ENCODE results near the gene PPAT.
"Not testable (repeated sequence)": the region's sequence is repeated elsewhere in the genome, so short reads cannot be mapped to it uniquely, and the experiment has no call there.

Gene PPAT

GRCh38 chr4:56371426-56372220, 63.8 kb downstream of the PPAT start:
- H3K4me2 ChIP-seq (ENCODE audit: low read depth, low read length, poor library complexity, severe bottlenecking): no peak overlapping the region
- H2AFZ ChIP-seq (ENCODE audit: low read depth, low read length, severe bottlenecking): no peak overlapping the region
- no peaks in the 10 kb centered on the region for H3K9me2 ChIP-seq (replicated peaks; ENCODE audit: insufficient read depth, low read length)
- H3K4me3 ChIP-seq (ENCODE audit: insufficient read depth, low read length, poor library complexity, severe bottlenecking): no peak overlapping the region
- no peaks in the 10 kb centered on the region for H3K79me2 ChIP-seq (ENCODE audit: insufficient read depth, low read length)
- no peaks in the 10 kb centered on the region for H4K20me1 ChIP-seq (ENCODE audit: low read depth, low read length)
- no peak for TF ChIP-seq EZH2phosphoT487 (conservative IDR thresholded peaks at IDR 0.05; ENCODE audit: low read length)
- no peak overlapping the region for H3K9ac ChIP-seq (ENCODE audit: low read length)
- H3K36me3 ChIP-seq (ENCODE audit: low read length): no peaks in the 10 kb centered on the region
- H3K27ac ChIP-seq (ENCODE audit: low read depth, low read length): no peak overlapping the region
- H3K27me3 ChIP-seq (ENCODE audit: low read length): no peaks in the 10 kb centered on the region
- H3K9me3 ChIP-seq (ENCODE audit: insufficient read depth, low read length): no peaks in the 10 kb centered on the region
- no peaks in the 10 kb centered on the region for H3F3A ChIP-seq (ENCODE audit: insufficient read depth)

DNA sequence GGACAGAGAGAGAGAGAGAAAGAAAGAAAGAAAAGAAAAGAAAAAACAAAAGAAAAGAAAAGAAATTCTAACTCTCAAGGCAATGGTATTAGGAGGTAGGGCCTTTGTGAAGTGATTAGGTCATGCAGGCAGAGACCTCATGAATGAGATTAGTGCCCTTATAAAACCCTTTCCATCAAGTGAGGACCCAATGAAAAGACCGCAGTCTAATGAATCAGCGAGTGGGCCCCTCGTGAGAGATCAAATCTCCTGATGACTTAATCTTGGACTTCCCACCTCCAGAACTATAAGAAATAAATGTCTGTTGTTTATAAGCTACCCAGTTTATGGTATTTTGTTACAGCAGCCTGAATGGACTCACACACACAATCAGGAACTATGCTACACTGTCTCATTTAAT, 65.0 kb downstream of the PPAT start:
- Histone ChIP-seq H3K4me3 (ENCODE audit: insufficient read depth, low read length, poor library complexity, severe bottlenecking) (no peak overlapping the region), H3K9me3 (ENCODE audit: insufficient read depth, low read length) (no peaks in the 10 kb centered on the region), H3K27ac (ENCODE audit: low read depth, low read length) (no peak overlapping the region), H3K36me3 (ENCODE audit: low read length) (no peaks in the 10 kb centered on the region), H3K79me2 (ENCODE audit: insufficient read depth, low read length) (no peaks in the 10 kb centered on the region), H3K4me2 (ENCODE audit: low read depth, low read length, poor library complexity, severe bottlenecking) (no peak overlapping the region), H3F3A (ENCODE audit: insufficient read depth) (no peaks in the 10 kb centered on the region), H3K9me2 (replicated peaks; ENCODE audit: insufficient read depth, low read length) (no peaks in the 10 kb centered on the region), H3K27me3 (ENCODE audit: low read length) (no peaks in the 10 kb centered on the region), H2AFZ (ENCODE audit: low read depth, low read length, severe bottlenecking) (no peak overlapping the region), H4K20me1 (ENCODE audit: low read depth, low read length) (no peaks in the 10 kb centered on the region), H3K9ac (ENCODE audit: low read length) (no peak overlapping the region)
- TF ChIP-seq CTCF (IDR thresholded peaks at IDR 0.05; ENCODE audit: insufficient read depth, low read length, poor library complexity, severe bottlenecking) (no peak), EZH2phosphoT487 (conservative IDR thresholded peaks at IDR 0.05; ENCODE audit: low read length) (no peak)

- not testable (repeated sequence) for H3K9me2 ChIP-seq (replicated peaks; ENCODE audit: insufficient read depth, low read length); H3K9me3 ChIP-seq (ENCODE audit: insufficient read depth, low read length); H3K79me2 ChIP-seq (ENCODE audit: insufficient read depth, low read length); H3F3A ChIP-seq (ENCODE audit: insufficient read depth); H3K9ac ChIP-seq (ENCODE audit: low read length); H3K36me3 ChIP-seq (ENCODE audit: low read length); H4K20me1 ChIP-seq (ENCODE audit: low read depth, low read length); H3K27ac ChIP-seq (ENCODE audit: low read depth, low read length); H3K27me3 ChIP-seq (ENCODE audit: low read length); H2AFZ ChIP-seq (ENCODE audit: low read depth, low read length, severe bottlenecking); H3K4me2 ChIP-seq (ENCODE audit: low read depth, low read length, poor library complexity, severe bottlenecking); H3K4me3 ChIP-seq (ENCODE audit: insufficient read depth, low read length, poor library complexity, severe bottlenecking)
Observed at GRCh38 chr4:56362981-56363380, 72.4 kb downstream of the PPAT start.

- no peaks in the 10 kb centered on the region for H4K20me1 ChIP-seq (ENCODE audit: low read depth, low read length)
- H3F3A ChIP-seq (ENCODE audit: insufficient read depth): no peaks in the 10 kb centered on the region
- no peak overlapping the region for H2AFZ ChIP-seq (ENCODE audit: low read depth, low read length, severe bottlenecking)
- H3K4me2 ChIP-seq (ENCODE audit: low read depth, low read length, poor library complexity, severe bottlenecking): no peak overlapping the region
- H3K4me3 ChIP-seq (ENCODE audit: insufficient read depth, low read length, poor library complexity, severe bottlenecking): no peak overlapping the region
- H3K36me3 ChIP-seq (ENCODE audit: low read length): no peaks in the 10 kb centered on the region
- no peak for TF ChIP-seq CTCF (IDR thresholded peaks at IDR 0.05; ENCODE audit: insufficient read depth, low read length, poor library complexity, severe bottlenecking)
- TF ChIP-seq EZH2phosphoT487 (conservative IDR thresholded peaks at IDR 0.05; ENCODE audit: low read length): no peak
- no peaks in the 10 kb centered on the region for H3K9me3 ChIP-seq (ENCODE audit: insufficient read depth, low read length)
- no peaks in the 10 kb centered on the region for H3K79me2 ChIP-seq (ENCODE audit: insufficient read depth, low read length)
- H3K27ac ChIP-seq (ENCODE audit: low read depth, low read length): no peak overlapping the region
- no peaks in the 10 kb centered on the region for H3K27me3 ChIP-seq (ENCODE audit: low read length)
- no peaks in the 10 kb centered on the region for H3K9me2 ChIP-seq (replicated peaks; ENCODE audit: insufficient read depth, low read length)
- H3K9ac ChIP-seq (ENCODE audit: low read length): no peak overlapping the region
Observed at GRCh38 chr4:56360071-56360470, 75.3 kb downstream of the PPAT start.
